HG03097 (cell line): ENCODE measurements around the gene DDIT3.
"Not testable (repeated sequence)": the region's sequence is repeated elsewhere in the genome, so short reads cannot be mapped to it uniquely, and the experiment has no call there.

ENCODE experiments used
- ATAC-seq: cut with Tn5 transposase; IDR thresholded peaks from one replicate; pipeline ENCODE4 v1.9.1; 2021; ENCODE audit not compliant: unreplicated experiment, low FRiP score

Gene DDIT3

DNA sequence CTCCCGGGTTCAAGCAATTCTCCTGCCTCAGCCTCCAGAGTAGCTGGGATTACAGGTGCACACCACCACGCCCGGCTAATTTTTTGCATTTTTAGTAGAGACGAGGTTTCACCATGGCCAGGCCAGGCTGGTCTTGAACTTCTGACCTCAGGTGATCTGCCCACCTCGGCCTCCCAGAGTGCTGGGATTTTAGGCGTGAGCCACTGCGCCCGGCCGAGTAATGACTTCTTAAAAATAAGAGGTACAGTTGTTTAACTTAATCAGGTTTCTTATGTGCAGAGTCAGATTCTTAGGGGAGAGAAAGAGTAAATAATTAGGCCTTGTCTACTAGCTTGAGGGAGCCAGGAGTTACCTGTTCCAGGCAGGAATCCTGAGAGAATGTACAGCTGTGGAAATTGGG is 6.1 kb downstream of the DDIT3 start:
- ATAC-seq, result not testable (repeated sequence)

DNA sequence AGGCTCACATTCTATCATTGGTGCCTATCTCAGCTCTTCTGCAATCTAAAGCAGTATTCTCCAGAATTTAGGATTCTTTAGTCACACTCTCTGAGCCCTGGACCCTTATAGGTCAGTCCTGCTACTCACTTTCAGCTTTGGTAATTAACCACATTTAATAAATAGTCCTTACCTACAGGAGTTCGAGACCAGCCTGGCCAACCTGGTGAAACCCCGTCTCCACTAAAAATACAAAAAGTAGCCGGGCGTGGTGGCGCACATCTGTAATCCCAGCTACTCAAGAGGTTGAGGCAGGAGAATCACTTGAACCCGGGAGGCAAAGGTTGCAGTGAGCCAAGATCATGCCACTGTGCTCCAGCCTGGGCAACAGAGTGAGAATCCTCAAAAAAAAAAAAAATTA is 6.6 kb downstream of the DDIT3 start:
- ATAC-seq, result not testable (repeated sequence)

DNA sequence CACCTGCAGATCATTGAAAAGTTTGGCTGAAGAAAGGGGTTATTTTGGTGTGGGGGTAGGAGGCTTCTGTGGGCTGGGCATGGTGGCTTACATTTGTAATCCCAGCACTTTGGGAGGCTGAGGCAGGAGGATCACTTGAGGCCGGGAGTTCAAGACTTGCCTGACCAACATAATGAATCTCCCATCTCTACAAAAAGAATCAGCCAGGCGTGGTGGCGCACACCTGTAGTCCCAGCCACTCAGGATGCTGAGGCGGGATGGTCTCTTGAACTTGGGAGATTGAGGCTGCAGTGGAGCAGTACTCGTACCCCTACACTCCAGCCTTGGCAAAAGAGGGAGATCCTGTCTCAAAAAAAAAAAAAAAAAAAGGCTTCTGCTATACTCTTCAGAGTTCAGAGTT is 7.0 kb downstream of the DDIT3 start:
- ATAC-seq, result no peak

DNA sequence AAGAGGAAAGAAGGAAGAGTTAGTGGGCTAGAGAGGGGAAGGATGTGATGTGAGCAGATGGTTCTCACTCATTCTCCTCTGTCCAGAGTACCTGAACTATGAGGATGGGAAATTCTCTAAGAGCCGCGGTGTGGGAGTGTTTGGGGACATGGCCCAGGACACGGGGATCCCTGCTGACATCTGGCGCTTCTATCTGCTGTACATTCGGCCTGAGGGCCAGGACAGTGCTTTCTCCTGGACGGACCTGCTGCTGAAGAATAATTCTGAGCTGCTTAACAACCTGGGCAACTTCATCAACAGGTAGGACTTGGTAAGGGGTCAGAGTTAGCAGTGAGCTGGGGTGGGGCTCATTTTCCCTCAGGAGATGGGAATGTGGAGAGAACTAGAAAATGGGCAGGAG is 7.6 kb downstream of the DDIT3 start:
- ATAC-seq, result no peak

DNA sequence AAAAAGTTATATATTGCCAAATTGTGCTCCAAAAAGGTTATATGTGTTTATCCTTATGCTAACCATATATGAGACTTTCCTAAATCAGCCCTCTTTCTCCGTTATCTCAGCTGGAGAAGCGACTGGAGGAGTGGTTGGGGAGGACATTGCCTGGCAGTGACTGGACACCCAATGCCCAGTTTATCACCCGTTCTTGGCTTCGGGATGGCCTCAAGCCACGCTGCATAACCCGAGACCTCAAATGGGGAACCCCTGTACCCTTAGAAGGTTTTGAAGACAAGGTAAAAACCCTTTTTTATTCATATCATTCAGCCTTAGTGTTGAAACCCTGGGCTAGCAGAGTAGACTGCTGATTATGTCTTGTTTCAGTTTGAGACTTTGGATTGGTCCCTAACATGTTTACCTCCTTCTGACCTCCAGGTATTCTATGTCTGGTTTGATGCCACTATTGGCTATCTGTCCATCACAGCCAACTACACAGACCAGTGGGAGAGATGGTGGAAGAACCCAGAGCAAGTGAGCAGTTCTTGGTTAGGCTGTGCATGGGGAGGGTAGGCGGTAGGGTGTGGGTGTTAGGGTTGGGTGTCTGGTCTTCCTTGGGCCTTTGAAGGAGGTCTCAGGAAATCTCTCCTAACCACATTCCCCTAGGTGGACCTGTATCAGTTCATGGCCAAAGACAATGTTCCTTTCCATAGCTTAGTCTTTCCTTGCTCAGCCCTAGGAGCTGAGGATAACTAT is 8.6 kb downstream of the DDIT3 start:
- ATAC-seq, result no peak

DNA sequence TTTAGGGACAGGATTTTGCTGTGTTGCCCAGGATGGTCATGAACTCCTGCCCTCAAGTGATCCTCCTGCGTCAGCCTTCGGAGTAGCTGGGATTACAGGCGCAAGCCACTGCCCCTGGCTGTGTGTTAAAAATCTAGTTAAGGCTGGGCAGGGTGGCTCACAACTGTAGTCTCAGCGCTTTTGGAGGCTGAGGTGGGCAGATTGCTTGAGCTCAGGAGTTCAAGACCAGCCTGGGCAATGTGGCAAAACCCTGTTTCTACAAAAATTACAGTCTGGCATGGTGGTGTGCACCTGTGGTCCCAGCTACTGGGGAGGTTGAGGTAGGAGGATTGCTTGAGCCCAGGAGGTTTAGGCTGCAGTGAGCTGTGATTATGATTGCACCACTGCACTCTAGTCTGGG is 9.2 kb downstream of the DDIT3 start:
- no peak for ATAC-seq

DNA sequence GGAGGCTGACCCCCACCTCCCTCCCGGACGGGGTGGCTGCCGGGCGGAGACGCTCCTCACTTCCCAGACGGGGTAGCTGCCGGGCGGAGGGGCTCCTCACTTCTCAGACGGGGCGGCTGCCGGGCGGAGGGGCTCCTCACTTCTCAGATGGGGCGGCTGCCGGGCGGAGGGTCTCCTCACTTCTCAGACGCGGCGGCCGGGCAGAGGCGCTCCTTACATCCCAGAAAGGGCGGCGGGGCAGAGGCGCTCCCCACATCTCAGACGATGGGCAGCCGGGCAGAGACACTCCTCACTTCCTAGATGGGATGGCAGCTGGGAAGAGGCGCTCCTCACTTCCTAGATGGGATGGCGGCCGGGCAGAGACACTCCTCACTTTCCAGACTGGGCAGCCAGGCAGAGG is 12.5 kb downstream of the DDIT3 start:
- not testable (repeated sequence) for ATAC-seq

DNA sequence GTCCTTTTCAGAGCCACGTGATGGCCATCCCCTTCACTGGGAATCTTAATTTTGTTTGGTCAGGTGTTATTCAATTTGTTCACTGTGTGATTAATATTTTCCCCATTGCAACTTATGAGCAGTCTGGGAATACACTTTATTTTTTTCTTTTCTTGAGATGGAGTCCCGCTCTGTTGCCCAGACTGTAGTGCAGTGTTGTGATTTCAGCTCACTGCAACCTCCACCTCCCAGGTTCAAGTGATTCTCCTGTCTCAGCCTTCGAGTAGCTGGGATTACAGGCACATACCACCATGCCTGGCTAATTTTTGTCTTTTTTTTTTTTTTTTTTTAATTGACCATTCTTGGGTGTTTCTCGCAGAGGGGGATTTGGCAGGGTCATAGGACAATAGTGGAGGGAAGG is 13.8 kb downstream of the DDIT3 start:
- ATAC-seq, result not testable (repeated sequence)

DNA sequence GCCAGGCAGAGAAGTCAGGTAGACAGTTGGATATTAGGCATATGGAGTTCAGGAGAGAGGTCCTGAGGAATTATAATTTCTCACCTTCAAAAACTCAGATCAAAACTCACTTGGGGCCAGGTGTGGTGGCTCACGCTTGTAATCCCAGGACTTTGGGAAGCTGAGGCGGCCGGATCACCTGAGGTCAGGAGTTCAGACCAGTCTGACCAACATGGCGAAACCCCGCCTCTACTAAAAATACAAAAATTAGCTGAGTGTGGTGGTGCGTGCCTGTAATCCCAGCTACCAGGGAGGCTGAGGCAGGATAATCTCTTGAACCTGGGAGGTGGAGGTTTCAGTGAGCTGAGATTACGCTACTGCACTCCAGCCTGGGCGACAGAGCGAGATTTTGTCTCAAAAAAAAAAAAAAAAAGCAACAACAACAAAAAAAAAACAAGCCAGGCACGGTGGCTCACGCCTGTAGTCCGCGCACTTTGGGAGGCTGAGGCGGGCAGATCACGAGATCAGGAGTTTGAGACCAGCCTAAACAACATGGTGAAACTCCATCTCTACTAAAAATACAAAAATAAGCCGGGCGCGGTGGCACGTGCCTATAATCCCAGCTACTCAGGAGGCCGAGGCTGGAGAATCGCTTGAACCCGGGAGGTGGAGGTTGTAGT is 17.9 kb downstream of the DDIT3 start:
- not testable (repeated sequence) for ATAC-seq

DNA sequence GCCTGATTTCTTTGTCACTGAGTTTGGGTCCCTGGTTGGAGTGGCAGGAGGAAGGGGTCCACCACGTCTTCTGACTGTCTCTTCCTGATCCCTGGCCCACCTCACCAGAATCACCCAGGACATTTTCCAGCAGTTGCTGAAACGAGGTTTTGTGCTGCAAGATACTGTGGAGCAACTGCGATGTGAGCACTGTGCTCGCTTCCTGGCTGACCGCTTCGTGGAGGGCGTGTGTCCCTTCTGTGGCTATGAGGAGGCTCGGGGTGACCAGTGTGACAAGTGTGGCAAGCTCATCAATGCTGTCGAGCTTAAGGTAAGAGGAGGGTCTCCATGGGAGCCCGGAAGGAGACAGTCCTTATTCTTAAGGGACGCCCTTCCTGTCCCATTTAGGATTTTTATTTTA is 20.1 kb downstream of the DDIT3 start:
- ATAC-seq, result no peak

DNA sequence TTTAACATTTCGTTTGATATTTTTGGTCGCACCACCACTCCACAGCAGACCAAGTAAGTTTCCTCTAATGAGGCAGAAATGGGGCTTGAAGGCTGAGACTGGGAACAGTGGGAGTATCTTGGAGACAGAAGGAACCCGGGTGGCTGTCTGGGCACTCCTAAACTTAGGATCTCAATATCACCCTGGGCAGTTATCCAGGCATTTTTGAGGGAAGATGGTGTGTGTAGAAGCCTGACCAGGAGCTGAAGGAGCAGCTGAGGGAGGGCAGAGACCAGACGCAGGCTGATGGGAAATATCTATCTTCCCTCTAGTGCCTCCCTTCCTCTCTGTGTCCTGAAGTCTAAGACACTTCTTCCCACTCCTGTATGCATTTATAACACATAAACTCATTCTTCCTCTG is 21.7 kb downstream of the DDIT3 start:
- no peak for ATAC-seq

DNA sequence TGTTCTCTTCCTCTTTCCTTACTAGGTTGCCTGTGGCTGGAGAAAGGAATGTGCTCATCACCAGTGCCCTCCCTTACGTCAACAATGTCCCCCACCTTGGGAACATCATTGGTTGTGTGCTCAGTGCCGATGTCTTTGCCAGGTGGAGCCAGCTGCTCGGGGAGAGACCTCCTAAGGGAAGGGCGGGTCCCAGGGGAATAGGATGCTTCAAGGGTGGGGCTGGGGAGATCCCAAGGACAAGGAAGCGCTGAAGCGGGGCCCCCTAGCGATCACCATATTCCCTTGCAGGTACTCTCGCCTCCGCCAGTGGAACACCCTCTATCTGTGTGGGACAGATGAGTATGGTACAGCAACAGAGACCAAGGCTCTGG is 22.2 kb downstream of the DDIT3 start:
- no peak for ATAC-seq

DNA sequence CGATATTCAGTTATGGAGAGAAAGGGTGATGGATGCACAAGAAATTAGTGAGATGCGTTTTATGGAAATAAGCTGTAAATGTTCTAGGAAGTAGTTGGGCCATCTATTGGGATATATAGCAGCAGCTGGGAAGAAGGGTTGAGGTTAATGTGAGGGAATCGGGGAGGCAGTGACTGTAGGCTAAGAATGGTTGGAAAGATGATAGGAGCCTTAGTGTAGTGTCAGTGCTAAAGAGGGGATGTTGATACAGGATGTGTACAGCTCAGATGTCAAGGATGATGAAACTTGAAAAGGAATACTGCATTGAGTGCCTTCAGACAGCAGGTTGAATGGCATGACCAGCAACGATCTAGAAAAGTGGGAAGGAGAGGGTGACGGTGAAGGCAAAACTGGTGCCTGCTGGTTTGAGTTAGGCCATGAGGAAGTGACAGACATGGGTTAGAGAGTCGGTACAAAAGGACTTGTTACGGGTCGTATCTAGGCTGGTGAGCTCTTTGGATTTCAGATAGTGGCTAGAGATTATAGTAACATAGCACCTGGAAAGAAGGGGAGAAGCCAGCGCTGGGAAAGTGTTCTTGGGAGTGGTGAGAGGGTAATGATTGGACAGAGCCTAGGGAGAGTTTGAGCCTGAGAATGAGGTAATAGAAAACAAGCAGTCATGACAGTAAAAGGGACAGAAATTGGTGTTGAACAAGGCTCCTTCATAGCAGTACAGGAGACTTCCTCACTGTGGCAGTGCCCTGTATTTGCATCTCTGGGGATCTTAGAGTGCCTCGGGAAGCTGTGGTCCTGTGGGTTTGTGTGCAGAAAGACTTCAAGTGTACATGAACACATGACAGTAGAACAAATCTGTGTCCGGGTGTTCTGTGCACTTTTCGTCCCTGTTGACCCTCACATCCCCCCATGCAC is 22.8 kb downstream of the DDIT3 start:
- ATAC-seq, result no peak

DNA sequence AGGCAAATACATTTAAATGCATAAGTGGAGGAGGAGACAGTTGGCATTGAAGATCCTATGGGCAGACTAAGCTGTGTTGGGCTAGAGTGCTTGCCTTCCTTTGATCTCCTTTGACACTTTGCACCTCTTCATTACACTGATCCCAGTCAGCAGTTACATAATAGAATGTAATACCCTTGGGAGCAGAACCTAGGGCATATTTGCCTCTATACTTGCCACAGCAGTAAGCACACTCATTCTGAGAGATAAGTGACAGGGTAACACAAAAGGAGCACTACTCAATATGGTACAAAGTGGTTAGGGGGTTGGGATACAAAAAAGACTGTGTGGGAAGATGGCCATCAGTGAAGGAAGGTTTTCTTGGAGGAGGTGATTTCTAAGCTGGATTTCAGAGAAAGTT is 23.5 kb downstream of the DDIT3 start:
- ATAC-seq, result no peak

DNA sequence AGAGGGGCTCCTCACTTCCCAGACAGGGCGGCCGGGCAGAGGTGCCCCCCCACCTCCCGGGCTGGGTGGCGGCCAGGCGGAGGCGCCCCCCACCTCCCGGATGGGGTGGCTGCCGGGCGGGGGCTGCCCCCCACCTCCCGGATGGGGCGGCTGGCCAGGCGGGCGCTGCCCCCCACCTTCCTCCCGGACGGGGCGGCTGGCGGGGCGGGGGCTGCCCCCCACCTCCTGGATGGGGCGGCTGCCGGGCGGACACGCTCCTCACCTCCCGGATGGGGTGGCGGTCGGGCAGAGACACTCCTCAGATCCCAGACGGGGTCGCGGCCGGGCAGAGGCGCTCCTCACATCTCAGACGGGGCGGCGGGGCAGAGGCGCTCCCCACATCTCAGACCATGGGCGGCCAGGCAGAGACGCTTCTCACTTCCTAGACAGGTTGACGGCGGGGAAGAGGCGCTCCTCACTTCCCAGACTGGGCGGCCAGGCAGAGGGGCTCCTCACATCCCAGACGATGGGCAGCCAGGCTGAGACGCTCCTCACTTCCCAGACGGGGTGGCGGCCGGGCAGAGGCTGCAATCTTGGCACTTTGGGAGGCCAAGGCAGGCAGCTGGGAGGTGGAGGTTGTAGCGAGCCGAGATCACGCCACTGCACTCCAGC is 25.1 kb downstream of the DDIT3 start:
- not testable (repeated sequence) for ATAC-seq

DNA sequence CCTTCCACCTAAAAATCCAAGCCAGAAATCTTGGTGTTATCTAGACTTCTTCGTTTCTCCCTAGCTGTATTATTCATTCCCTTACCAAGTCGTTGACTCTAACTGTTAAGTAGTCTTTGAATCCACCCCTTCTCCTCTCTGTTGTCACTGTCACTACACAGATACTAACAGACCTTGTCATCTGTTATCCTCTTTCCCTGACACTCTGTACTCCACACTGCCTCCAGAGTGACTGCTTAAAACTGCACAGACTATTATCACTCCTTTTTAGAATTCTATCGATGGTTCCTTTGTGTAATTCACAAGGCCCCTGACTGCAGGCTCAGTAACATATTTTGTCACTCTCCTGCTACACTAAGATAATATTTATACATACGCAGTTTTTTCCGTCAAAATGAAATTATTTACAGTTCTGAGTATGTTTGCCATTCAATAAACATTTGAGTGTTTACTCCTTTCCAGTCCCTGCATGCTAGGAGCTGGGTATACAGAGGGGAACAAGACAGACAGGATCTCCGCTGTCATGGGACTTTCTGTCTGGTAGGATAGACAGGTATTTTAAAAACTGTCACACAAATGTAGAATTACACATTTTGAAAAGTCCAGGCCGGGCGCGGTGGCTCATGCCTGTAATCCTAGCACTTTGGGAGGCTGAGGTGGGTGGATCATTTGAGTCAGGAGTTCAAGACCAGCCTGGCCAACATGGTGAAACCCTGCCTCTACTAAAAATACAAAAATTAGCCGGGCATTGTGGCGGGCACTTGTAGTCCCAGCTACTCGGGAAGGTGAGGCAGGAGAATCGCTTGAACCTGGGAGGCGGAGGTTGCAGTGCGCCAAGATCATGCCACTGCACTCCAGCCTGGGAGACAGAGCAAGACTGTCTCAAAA is 28.7 kb downstream of the DDIT3 start:
- ATAC-seq, result no peak

DNA sequence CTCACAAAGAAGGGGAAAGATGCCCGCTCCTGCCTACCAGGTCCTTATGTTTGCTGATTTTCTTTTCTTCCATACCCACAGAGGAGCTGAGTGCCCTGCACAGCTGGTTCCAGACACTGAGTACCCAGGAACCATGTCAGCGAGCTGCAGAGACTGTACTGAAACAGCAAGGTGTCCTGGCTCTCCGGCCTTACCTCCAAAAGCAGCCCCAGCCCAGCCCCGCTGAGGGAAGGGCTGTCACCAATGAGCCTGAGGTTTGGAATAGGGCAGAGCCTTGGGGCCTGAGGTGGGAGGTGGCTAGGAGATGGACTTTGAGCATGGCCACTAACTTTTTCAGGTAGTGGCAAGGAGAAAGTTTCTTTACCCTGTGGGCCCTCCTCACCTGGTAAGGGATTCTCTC is 30.2 kb downstream of the DDIT3 start:
- no peak for ATAC-seq

DNA sequence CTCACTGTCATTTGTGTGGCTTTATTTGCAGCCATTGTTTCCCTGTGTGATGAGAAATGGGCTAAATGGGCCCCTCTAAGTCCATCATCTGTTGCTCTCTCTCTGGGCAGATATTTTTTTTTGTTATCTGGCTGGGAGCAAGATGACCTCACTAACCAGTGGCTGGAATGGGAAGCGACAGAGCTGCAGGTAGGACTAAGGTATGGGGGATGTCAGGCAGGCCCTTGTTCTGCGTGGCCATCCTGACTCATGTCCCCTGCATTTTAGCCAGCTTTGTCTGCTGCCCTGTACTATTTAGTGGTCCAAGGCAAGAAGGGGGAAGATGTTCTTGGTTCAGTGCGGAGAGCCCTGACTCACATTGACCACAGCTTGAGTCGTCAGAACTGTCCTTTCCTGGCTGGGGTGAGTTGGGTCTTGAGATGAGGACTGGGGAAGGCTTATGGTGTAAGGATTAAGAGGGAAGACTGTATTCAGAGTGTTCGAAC is 31.1 kb downstream of the DDIT3 start:
- no peak for ATAC-seq

DNA sequence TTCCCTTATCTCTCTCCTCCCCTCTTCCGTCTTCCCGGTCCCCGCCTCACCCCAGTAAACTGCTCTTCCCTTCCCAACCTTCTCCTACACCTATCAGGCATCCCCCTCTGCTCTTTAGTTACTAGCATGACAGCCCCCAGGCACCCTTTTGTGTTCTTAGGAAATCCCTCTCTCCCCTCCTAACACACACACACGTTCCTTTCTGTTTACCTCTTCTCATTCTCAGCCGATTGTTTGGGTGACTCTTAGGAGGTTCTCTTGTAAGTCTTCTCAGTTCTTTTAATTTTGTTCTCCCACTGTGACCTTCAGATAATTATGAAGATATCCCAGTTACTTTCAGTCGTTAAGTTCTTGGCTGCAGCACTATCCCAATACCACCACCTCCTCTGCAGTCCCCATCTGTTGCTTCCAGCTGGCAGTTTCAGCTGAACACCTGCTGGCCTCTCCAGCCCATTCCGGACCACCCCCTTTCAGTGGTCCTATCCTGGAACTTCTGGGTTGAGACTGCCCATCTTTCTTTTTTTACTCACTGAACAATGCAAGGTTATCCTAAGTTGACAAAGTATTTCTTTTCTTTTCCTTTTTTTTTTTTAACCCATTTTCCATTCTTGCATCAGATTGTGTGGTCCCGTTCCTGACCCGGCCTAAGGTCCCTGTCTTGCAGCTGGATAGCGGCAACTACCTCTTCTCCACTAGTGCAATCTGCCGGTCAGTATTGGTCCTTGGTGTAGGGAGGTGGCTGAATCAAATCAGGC is 31.7 kb downstream of the DDIT3 start:
- ATAC-seq, result no peak
